Measurements from ENCODE around the gene HOXD10.

Gene HOXD10

GRCh38 chr2:176123411-176124109, 7.0 kb downstream of the HOXD10 start:
- no peak for DNase-seq

DNA sequence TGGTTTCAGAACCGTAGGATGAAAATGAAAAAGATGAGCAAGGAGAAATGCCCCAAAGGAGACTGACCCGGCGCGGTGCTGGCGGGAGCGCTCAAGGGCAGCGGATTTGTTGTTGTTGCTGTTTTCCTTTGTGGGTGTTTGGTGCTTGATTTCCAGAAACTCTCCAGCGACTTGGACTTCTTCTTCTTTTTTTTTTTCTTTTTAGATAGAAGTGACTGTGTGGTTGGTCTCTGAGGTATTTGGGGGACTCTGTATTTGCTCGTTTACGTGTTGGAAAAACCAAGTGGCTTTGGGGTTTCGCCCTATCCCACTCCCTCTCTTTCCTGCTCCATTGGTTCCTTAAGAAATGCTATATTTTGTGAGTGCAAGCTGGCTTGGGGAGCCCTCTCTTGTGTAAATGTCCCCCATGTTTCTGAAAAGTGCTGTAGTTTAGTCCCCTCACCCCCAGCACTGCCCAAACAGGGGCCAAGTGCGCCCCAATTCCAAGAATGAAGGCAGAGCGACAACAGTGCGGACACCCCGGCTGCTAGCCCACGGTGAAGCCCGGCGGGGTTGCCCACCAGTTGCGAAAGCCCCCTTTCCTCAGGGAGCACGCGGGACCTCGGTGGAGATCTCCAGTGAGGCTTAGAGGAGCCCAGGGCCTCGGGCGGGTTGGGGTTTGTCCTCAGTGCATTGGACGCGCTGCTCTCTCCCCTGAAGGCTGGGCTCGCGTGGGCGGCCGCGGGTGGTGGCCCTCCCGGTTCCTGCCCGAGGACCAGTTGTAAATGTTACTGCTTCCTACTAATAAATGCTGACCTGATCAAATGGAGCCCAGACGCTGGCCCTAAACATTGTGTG, 7.8 kb downstream of the HOXD10 start:
- DNase-seq = no peak

GRCh38 chr2:176124947-176125771, 8.6 kb downstream of the HOXD10 start:
- no peak for DNase-seq

DNA sequence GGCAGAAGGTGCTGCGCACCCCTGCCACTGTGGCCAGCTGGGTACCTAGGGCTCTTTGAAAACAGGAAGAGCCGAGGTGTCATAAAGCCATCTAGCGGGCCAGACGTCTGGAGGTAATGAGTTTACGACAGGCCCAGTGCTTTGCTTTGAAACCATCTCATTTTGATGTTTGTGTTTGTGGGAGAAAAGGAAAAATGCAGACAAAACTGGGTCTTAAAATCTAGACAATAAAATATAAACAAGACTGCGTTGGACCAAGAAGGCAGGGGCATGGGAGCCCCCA, 9.1 kb downstream of the HOXD10 start:
- no peak for DNase-seq

GRCh38 chr2:176126929-176127773, 10.6 kb downstream of the HOXD10 start:
- DNase-seq = peak; percentile 21 to 32

DNA sequence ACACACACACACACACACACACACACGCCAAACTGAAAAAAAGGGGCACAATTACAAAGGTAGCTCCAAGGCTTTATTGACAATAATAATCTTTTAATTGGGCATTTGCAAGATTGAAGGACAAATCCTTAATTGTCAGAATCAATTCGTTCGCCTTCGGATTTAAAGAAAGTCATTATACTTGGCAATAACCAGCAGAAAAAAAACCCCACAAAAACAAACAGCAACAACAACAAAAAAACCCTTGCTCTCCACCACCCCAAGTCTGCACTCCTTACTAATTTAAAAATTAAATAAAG, 11.1 kb downstream of the HOXD10 start:
- no peak for DNase-seq

DNA sequence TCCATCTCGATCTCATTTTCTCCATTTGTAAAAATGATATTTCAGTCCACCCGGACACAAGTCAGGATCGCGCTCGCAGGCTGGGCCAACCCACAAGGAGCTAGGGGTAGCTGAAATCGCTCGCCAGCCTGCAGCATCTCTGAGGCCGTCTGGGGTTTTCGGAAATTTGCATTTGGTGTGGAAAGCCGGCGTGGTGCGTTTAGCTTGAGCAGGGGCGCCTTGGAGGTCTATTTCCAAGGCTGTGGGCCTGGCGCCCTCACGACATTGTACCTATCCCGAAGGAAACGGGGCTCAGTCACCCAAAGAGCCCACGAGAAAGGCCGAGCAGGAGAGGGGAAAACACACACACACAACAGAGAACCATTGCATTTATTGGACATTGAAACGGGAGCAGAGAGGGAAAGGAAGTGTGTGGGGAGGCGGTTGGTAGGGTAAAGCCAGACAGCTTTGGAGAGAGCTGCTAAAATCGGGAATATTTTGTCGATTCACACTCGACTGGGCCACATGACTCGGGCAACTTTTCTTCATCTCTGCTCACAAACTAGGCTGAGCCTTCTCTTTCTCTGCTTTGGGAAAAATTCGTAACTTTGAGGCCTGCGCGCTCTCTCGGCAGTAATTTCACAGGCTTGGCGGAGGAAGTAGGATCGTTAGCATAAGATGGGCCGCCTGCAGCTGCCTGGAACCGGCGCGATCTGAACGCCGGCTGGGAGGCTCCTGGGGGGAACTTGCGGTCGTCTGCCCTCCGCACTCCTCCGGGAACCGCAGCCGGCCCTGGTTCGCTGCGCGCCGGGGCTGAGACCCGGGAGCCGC, 11.8 kb downstream of the HOXD10 start:
- DNase-seq = no peak

GRCh38 chr2:176128982-176129796, 12.6 kb downstream of the HOXD10 start, which contains the start of gene HOXD8:
TSS of gene HOXD8 (plus strand) at chr2:176129705. CDS start at chr2:176130367, 662 bp downstream.
- DNase-seq = no peak

DNA sequence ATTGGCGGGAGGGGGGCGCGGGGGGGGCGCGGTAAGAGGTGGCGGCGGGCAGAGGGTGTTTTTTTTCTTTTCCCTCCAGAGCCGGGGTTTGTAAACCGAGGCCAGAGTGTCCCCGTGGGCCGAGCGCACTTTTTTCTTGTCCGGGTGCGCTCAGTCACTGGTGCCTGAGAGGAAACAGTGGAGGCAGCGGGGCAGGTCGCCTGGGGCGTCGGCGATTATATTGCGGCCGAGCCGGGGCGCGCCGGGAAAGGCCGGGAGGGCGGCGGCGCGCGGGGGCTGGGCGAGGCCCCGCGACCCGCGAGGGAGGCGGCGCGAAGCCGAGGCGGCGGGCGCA, 13.2 kb downstream of the HOXD10 start:
- DNase-seq = no peak

DNA sequence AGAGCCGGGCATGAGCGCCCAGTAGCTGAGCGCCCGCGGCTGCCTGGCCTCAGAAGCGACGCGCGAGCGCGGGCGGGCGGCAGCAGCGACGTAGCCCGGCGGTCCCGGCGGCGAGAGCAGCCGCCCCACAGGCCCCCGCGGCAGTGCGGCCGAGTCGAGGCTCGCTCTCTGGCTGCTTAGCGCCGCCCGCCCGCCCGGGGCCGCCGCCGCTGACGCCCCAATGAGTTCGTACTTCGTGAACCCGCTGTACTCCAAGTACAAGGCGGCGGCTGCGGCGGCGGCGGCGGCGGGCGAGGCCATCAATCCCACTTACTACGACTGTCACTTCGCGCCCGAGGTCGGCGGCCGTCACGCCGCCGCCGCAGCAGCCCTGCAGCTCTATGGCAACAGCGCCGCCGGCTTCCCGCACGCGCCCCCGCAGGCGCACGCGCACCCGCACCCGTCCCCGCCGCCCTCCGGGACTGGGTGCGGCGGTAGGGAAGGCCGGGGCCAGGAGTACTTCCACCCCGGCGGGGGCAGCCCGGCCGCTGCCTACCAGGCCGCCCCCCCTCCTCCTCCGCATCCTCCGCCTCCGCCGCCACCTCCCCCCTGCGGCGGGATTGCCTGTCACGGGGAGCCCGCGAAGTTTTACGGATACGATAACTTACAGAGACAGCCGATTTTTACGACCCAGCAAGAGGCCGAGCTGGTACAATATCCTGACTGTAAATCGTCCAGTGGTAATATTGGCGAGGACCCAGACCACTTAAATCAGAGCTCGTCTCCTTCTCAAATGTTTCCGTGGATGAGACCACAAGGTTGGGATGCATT, 13.8 kb downstream of the HOXD10 start:
- DNase-seq = no peak

DNA sequence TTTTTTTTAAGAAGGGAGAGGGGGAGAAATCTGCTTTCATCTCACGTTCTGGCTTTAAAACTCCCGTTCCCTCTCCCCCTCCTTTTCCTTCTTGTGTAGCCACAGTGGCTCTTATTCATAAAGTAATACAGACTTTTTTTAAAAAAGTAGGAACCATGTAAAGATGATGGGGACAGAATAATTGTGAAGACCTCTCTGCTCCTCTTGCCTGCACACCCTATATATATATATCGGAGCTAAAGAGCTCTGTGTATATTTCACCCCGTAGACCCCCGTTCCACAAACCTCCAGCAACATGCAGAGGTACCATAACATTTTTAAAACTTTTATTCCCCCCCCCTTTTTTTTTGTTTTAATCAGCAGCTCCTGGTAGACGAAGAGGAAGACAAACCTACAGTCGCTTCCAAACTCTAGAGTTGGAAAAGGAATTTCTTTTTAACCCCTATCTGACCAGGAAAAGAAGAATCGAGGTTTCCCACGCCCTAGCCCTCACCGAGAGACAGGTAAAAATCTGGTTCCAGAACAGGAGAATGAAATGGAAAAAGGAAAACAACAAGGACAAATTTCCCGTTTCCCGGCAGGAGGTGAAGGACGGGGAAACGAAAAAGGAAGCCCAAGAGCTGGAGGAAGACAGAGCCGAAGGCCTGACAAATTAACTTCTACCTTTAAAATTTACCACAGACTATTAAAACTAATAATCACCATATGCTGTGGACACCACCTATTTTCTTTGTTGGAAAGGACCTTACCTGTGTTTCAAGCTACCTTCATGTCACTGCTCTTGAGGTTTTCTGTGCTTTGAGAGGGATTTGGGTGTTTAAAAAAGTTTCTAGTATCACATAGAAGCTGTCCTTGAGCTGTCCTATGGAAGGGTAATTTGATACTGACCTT, 14.6 kb downstream of the HOXD10 start:
- peak in 1 of 2 donors; percentile 9 for DNase-seq

- no peak for DNase-seq
These were observed 15.2 kb downstream of the HOXD10 start for GRCh38 chr2:176131848-176132158.

- DNase-seq = no peak
These were observed 15.9 kb downstream of the HOXD10 start for GRCh38 chr2:176132205-176133171.

GRCh38 chr2:176133389-176133788, 16.8 kb downstream of the HOXD10 start:
- no peak for DNase-seq

DNA sequence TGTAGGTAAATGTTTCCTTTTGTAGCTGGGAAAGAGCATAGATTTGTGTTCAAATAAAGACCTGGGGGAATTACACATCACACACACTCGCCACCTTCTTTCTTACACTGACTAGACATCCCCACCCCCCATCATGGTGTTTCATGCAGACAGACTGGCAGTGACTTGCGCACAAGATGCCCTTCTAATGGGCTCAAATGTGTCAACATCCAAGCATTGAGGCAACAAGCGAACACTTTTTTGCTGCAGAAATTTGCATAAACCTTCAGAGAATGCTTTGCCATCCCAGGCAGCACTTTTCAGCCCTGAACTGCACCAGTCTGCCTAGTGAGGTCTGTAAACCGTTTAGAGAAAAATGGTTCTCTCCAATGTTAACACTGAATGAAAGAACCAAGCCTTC, 17.5 kb downstream of the HOXD10 start:
- no peak for DNase-seq

DNA sequence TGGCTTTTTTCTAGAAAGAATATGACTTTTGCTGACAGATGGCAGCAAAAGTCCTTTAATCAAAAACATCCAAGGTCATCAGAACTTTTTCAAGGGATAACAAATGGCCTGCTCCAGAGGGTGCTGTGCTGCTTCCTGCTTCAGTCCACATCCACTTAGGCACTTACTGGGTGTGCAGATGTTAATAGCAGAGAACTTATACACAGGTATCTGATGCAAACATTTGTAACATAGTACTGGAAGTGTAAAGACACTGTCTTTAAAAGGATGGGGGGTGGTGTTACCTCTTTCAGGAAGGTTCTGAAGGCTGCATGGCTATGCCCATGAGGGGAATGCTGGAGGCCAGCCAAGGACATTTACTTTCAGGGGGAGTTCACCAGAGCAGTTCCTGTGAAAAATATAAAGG, 18.5 kb downstream of the HOXD10 start:
- DNase-seq = no peak

DNA sequence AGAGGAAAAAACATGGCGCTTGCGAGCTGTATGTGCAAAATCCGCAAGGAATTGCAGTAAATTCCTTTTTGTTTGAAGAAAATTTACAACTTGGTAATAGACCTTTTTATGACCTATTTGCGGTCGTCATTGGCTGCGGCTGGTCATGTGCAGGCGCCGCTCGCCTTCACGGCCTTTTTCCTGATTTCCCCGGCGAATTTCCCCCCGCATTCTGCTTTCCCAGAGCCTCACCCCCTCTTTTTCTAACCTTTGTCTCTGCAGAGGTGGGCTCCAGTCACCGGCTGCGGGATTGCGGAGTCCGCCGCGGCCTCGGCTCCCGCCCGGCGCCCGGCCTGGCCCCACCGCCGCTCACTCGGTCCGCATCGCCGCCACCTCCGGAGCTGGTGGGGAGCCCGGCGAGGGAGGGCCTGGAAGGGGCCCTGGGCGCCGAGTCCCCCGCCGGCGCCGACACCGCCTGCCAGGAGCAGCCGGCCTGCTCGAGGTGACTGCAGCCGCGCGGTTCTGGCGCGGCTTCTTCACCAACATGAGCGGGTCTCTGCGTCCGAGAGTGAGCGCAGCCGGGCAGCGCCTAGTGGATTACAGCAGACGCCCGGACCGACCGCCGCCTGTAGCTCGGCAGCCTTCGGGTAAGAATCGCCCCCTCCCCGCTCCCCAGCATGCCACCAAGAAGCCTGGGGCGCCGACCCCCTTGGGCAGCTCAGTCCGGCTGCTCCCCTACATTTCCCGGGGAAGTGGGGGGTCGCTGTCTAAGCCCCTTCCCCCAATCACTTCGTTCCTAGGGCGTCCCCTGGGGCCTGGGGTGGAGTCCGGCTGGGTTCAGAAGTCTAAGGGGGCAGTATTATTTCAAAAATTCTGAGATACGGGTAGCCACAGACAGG, 20.0 kb downstream of the HOXD10 start:
- DNase-seq = no peak
